BJ (cell line): Measurements from ENCODE around the gene CWF19L2. TPM values are rescaled to one million over a fixed set of nuclear protein-coding genes. Genes with fewer than 3 reads are reported as not detected.

Experiments
- CTCF ChIA-PET: fragments of 350-600 bp; formaldehyde crosslinking; extraction: SDS; loops from one replicate; lab custom pipeline; 2021; ENCODE audit warnings: antibody characterized with exemption, inconsistent platforms; lab: Yijun Ruan, JAX
- POLR2A ChIA-PET: fragments of 300-600 bp; sonication (Branson Sonifier 250); formaldehyde crosslinking; extraction: SDS; loops from one replicate; lab custom pipeline; 2021; ENCODE audit warnings: antibody characterized with exemption; lab: Charles Lee
- DNase-seq: peaks from one replicate; pipeline ENCODE4 v3.0.0-alpha.2; 2011; ENCODE audit warnings: low read depth
- H3K27me3 ChIP-seq: 2 replicates; pipeline ENCODE4 v1.6.0; 2011; ENCODE audit warnings: low read length; ENCODE audit not compliant: control insufficient read depth, insufficient read depth
- H3K36me3 ChIP-seq: 2 replicates; pipeline ENCODE4 v1.5.1; 2011; ENCODE audit warnings: low read length; ENCODE audit not compliant: control insufficient read depth, insufficient read depth
- H3K4me3 ChIP-seq: 2 replicates; pipeline ENCODE4 v1.5.1; 2011; ENCODE audit warnings: low read depth, mild to moderate bottlenecking, control low read depth, low read length
- polyA plus RNA-seq: library from polyadenylated mRNA; depleted of rRNA; stranded (reverse); fragments of >200 nt; gene quantifications from 2 replicates; pipeline ENCODE4 v1.2.3, GENCODE V29; 2011
- TF ChIP-seq, protein P1 (sequence below): IDR thresholded peaks from 2 replicates; pipeline ENCODE4 v1.5.1; 2011; ENCODE audit warnings: low read depth, mild to moderate bottlenecking, control low read depth, inconsistent platforms, low read length, moderate library complexity; ENCODE audit not compliant: insufficient read depth

CWF19L2 gene
- polyA plus RNA-seq, 1 experiment: 1.2 TPM

DNA sequence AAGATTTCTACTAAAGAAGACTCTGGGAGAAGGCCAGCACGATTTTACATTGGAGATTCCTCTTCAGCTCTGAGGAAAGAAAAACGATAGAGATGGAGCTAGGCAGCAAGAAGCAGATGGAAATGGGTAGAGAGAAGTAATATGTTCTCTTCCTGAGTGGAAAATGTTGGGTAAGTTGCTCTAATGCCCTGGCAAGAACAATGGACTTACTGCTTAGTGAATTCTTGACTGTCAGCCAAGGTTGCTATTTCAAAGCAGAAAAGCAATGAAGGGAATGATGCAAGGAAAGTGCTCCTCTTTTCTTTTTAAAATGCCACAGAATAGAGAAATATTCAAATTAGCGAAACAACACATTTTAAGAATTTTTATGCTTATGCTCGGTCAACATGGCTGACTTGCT, 38.4 kb upstream of the CWF19L2 start:
- Histone ChIP-seq H3K4me3 (no peak overlapping the region), H3K27me3 (no peaks in the 10 kb centered on the region), H3K36me3 (no peaks in the 10 kb centered on the region)
- TF ChIP-seq, protein P1, sequence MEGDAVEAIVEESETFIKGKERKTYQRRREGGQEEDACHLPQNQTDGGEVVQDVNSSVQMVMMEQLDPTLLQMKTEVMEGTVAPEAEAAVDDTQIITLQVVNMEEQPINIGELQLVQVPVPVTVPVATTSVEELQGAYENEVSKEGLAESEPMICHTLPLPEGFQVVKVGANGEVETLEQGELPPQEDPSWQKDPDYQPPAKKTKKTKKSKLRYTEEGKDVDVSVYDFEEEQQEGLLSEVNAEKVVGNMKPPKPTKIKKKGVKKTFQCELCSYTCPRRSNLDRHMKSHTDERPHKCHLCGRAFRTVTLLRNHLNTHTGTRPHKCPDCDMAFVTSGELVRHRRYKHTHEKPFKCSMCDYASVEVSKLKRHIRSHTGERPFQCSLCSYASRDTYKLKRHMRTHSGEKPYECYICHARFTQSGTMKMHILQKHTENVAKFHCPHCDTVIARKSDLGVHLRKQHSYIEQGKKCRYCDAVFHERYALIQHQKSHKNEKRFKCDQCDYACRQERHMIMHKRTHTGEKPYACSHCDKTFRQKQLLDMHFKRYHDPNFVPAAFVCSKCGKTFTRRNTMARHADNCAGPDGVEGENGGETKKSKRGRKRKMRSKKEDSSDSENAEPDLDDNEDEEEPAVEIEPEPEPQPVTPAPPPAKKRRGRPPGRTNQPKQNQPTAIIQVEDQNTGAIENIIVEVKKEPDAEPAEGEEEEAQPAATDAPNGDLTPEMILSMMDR: no peak
- POLR2A ChIA-PET: no interaction called here
- peak; percentile 17 for DNase-seq
- CTCF ChIA-PET: no interaction called here

DNA sequence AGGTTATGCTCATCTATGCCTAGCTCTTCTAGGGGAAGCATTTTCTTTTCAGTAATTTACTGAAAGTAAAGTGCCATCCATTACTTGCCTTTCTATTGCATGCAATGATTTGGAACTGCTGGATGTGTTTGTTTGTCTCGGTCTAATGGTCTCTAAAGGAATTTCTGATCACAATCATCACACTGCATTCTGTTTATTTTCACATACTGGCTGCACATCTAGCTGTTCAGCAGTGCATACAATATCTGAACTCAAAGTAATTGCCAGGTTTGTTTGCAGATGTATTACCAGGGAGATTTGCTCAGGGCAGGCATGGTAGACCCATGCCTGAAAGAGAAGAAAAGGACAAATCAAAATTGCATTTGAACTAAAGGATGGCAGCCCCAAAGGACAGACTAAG, 36.4 kb upstream of the CWF19L2 start:
- Histone ChIP-seq H3K27me3 (0 out of 2 replicates have a peak, but pooled peaks cover 1% of the 10 kb centered on the region), H3K36me3 (no peaks in the 10 kb centered on the region), H3K4me3 (no peak overlapping the region)
- ChIA-PET POLR2A (no interaction called here), CTCF (no interaction called here)
- DNase-seq: no peak
- TF ChIP-seq, protein P1: no peak

DNA sequence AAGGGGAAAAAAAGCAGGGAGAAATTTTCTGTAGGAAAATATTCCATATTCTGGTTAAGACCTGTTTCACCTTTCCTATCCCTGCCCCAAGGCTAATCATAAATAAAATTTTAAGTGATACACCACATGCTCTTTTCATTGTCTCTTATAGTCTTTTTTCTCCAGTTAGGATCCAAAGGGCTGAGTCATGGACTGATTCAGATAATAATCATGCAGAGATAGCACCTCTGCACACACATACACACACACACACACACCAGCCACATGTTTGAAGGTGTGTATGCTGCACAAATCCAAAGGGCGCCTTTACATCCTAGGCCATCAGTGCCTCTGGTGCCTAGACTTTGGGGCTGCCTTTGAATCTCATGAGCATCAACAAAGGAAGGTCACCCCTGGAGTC, 35.5 kb upstream of the CWF19L2 start:
- CTCF ChIA-PET: no interaction called here
- DNase-seq: no peak
- POLR2A ChIA-PET: no interaction called here
- no peaks in the 10 kb centered on the region for H3K36me3 ChIP-seq
- TF ChIP-seq, protein P1: no peak
- no peak overlapping the region for H3K4me3 ChIP-seq
- H3K27me3 ChIP-seq: 0 out of 2 replicates have a peak, but pooled peaks cover 1% of the 10 kb centered on the region

DNA sequence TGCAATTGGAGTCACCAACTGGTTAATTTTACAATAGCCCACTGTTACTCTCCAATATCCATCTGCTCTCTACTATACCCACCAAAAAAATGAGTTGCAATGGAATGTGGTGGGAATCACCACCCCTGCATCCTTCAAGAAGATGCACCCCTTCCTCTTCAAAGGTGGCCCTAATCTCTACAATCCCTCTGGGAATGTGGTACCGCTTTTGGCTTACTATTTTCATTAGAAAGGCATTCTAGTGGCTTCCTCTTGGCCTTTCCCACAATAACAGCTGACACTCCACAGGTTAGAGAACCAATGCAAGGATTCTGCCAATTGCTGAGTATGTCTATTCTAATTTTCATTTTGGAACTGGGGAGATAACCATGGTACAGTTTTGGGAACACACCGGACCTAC, 33.2 kb upstream of the CWF19L2 start:
- ChIA-PET CTCF (no interaction called here), POLR2A (no interaction called here)
- Histone ChIP-seq H3K4me3 (no peak overlapping the region), H3K27me3 (0 out of 2 replicates have a peak, but pooled peaks cover 1% of the 10 kb centered on the region), H3K36me3 (no peaks in the 10 kb centered on the region)
- no peak for DNase-seq
- TF ChIP-seq, protein P1: no peak

DNA sequence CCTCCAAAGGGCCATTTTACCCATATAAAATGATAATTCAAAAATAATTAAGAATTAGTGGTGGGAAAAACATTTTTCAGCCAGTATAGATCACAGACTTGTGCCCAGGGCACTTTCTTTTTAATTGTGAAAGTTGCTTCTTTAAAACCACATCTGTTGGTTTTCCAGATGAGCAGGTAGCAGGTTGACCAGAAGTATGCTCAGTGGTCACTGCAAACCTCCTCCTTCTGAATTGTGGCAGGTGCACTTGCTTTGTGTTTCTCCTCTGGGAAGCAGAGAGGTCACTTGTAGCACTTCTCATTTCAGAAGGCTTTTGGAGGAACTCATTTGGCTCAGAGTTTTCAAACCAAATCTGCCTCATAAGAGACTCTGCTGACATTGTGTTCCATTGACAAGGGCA, 24.6 kb upstream of the CWF19L2 start:
- Histone ChIP-seq H3K27me3 (no peaks in the 10 kb centered on the region), H3K4me3 (no peak overlapping the region), H3K36me3 (no peaks in the 10 kb centered on the region)
- ChIA-PET POLR2A (no interaction called here), CTCF (no interaction called here)
- TF ChIP-seq, protein P1: no peak
- no peak for DNase-seq
